ENCODE results near the gene PTCRA.

PTCRA gene

DNA sequence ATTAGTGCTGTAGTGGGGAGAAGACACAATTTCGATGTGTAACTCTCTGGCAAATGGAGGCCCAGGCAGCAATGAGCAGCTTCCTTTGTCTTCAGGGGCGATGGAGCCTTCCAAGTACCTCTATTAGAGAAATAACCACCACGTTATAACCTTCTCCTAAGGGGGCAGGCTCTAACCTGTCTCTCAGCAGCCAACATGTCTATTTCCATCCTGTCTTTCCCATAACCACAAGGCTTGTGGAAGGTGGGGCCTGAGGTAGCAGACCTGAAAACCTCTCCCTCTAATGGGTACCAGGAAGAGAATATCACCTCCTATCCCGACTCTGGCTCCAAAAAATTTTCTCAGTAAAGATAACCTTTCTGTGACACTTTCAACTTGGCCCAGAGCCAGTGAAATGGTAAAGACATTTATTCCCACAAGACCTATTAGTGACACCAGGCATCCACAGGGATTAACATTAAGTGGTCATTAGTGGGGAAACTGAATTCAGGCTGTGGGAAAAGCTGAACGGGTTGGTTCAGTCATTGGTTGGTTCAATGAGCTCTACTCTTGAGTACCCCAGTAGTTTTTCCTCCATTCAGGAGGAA is 59.2 kb downstream of the PTCRA start:
- DNase-seq: no peak

Measured in NCI-H446 treated with DMSO at 0.1 percent for 48 hours (cell line).